ENCODE data around the gene DISP3.

DNA sequence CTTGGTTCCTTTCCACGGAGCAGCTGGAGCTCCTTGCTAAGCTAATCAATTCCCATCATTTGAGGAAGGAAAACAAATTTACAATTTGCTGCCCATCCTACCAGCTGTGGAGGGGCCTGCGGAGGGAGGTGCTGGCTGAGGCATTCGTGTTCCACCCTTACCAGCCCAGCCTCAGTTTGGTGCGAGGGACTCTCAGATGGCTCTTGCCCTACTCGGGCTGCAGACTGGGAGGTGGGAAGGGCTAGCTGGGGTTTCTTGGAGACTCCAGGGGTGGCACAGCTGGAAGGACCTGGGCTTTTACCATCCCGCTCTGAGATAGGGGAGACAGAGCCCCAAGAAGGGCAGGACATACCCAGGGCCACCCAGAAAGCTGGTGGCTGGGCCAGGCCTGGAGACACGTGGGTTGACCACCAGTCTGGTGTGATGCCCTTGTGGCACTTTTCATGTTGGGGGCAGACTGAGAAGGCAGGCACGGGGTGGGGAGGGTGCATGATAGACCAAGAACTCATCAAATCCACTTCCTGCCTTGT, 17.7 kb downstream of the DISP3 start:
- no peak for TF ChIP-seq MEIS2 (IDR thresholded peaks at IDR 0.05; ENCODE audit: partially characterized antibody)
- TF ChIP-seq STAG1 (CRISPR knock-in tag; IDR thresholded peaks at IDR 0.05; ENCODE audit: borderline replicate concordance): no peak
- TF ChIP-seq, protein P1, sequence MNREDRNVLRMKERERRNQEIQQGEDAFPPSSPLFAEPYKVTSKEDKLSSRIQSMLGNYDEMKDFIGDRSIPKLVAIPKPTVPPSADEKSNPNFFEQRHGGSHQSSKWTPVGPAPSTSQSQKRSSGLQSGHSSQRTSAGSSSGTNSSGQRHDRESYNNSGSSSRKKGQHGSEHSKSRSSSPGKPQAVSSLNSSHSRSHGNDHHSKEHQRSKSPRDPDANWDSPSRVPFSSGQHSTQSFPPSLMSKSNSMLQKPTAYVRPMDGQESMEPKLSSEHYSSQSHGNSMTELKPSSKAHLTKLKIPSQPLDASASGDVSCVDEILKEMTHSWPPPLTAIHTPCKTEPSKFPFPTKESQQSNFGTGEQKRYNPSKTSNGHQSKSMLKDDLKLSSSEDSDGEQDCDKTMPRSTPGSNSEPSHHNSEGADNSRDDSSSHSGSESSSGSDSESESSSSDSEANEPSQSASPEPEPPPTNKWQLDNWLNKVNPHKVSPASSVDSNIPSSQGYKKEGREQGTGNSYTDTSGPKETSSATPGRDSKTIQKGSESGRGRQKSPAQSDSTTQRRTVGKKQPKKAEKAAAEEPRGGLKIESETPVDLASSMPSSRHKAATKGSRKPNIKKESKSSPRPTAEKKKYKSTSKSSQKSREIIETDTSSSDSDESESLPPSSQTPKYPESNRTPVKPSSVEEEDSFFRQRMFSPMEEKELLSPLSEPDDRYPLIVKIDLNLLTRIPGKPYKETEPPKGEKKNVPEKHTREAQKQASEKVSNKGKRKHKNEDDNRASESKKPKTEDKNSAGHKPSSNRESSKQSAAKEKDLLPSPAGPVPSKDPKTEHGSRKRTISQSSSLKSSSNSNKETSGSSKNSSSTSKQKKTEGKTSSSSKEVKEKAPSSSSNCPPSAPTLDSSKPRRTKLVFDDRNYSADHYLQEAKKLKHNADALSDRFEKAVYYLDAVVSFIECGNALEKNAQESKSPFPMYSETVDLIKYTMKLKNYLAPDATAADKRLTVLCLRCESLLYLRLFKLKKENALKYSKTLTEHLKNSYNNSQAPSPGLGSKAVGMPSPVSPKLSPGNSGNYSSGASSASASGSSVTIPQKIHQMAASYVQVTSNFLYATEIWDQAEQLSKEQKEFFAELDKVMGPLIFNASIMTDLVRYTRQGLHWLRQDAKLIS (CRISPR knock-in tag; IDR thresholded peaks at IDR 0.05): no peak
- TF ChIP-seq, protein P2, sequence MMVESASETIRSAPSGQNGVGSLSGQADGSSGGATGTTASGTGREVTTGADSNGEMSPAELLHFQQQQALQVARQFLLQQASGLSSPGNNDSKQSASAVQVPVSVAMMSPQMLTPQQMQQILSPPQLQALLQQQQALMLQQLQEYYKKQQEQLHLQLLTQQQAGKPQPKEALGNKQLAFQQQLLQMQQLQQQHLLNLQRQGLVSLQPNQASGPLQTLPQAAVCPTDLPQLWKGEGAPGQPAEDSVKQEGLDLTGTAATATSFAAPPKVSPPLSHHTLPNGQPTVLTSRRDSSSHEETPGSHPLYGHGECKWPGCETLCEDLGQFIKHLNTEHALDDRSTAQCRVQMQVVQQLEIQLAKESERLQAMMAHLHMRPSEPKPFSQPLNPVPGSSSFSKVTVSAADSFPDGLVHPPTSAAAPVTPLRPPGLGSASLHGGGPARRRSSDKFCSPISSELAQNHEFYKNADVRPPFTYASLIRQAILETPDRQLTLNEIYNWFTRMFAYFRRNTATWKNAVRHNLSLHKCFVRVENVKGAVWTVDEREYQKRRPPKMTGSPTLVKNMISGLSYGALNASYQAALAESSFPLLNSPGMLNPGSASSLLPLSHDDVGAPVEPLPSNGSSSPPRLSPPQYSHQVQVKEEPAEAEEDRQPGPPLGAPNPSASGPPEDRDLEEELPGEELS (CRISPR knock-in tag; IDR thresholded peaks at IDR 0.05; ENCODE audit: borderline replicate concordance): no peak
- no peak for TF ChIP-seq ZNF274 (IDR thresholded peaks at IDR 0.05; ENCODE audit: borderline replicate concordance, low read depth, low read length)
- TF ChIP-seq, protein P3, sequence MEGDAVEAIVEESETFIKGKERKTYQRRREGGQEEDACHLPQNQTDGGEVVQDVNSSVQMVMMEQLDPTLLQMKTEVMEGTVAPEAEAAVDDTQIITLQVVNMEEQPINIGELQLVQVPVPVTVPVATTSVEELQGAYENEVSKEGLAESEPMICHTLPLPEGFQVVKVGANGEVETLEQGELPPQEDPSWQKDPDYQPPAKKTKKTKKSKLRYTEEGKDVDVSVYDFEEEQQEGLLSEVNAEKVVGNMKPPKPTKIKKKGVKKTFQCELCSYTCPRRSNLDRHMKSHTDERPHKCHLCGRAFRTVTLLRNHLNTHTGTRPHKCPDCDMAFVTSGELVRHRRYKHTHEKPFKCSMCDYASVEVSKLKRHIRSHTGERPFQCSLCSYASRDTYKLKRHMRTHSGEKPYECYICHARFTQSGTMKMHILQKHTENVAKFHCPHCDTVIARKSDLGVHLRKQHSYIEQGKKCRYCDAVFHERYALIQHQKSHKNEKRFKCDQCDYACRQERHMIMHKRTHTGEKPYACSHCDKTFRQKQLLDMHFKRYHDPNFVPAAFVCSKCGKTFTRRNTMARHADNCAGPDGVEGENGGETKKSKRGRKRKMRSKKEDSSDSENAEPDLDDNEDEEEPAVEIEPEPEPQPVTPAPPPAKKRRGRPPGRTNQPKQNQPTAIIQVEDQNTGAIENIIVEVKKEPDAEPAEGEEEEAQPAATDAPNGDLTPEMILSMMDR (IDR thresholded peaks at IDR 0.05 in 2 of 3, conservative IDR thresholded peaks at IDR 0.05 in 1 of 3; ENCODE audit: insufficient read depth in 2 of 3, low read depth in 1 of 3, low read length in 3 of 3): no peak
- no peak for TF ChIP-seq TAF1 (IDR thresholded peaks at IDR 0.05; ENCODE audit: control insufficient read depth, extremely low read depth, insufficient read depth, low read length, severe bottlenecking)
- TF ChIP-seq SP1 (CRISPR knock-in tag; IDR thresholded peaks at IDR 0.05): no peak
- no peak for TF ChIP-seq RHOXF2B (CRISPR knock-in tag; conservative IDR thresholded peaks at IDR 0.05)
- TF ChIP-seq NFIX (CRISPR knock-in tag; IDR thresholded peaks at IDR 0.05; ENCODE audit: low read depth): no peak
- TF ChIP-seq POLR3G (IDR thresholded peaks at IDR 0.05; ENCODE audit: extremely low read depth, insufficient read length, insufficient replicate concordance): no peak
- no peak for TF ChIP-seq HNRNPLL (IDR thresholded peaks at IDR 0.05; ENCODE audit: low read depth, low read length, poor library complexity, severe bottlenecking)
- TF ChIP-seq CCAR2 (IDR thresholded peaks at IDR 0.05; ENCODE audit: low read depth, low read length): no peak
